ENCODE measurements around the gene B4GAT1. TPM values are rescaled to one million over a fixed set of nuclear protein-coding genes. Genes with fewer than 3 reads are reported as not detected.

The B4GAT1 gene
- total RNA-seq, 2 donors from 2014 or later: 29.4 to 45.7 TPM

DNA sequence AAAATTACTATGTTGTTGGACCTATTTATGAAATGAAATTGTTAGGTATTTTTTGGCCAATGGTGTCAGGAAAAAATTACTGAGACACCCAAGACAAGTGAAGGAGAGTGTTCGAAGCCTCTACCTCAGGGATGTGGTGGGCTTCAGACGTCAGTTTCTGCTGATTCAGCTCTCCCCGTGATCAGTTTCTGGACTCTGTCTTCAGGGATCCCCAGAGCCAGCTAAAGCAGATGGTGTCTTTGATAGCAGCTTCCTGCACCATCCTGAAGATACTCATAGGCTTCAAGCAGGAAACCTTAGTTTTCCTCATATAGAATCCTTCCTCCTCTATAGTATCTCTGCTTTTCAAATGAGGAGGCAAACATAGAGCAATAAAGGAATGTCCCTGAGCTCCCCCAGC lies 38.0 kb downstream of the B4GAT1 start:
- H3K36me3 ChIP-seq (ENCODE audit: control insufficient read depth, insufficient read depth, low read length): no peaks in the 10 kb centered on the region
- 90 to 93% methylated on average over 3 of the region's 3 CpGs for WGBS, 2 experiments (ENCODE audit: insufficient coverage in 1 of 2, insufficient read length in 1 of 2)

GRCh38 chr11:66302656-66303055 lies 44.8 kb downstream of the B4GAT1 start:
- H3K9me3 Mint-ChIP-seq: no peaks in the 10 kb centered on the region
- peaks cover 19% of the 10 kb centered on the region for H3K27me3 Mint-ChIP-seq (ENCODE audit: insufficient read depth)
- H3K9me3 ChIP-seq (ENCODE audit: control insufficient read depth, low read length): no peaks in the 10 kb centered on the region

More for the DNA sequence above, 38.0 kb downstream of the B4GAT1 start:
- TF ChIP-seq CTCF (conservative IDR thresholded peaks at IDR 0.05): no peak
- no peaks in the 10 kb centered on the region for H3K9me3 ChIP-seq (ENCODE audit: control insufficient read depth, low read length)
- H3K9me3 Mint-ChIP-seq: no peaks in the 10 kb centered on the region
- H3K27ac ChIP-seq (ENCODE audit: low read depth, low read length): no peak overlapping the region
- no peak for DNase-seq
- H3K9ac ChIP-seq (ENCODE audit: extremely low read depth, low read length, poor library complexity, severe bottlenecking): no peak overlapping the region
- no peaks in the 10 kb centered on the region for H3K36me3 Mint-ChIP-seq (ENCODE audit: low read depth)
- no peak overlapping the region for H3K4me3 ChIP-seq (ENCODE audit: low read length)
- no peak overlapping the region for H3K27ac Mint-ChIP-seq
- H3K4me1 ChIP-seq (ENCODE audit: control insufficient read depth, insufficient read depth, low read length): peaks cover 3% of the 10 kb centered on the region
- H3K27me3 ChIP-seq (ENCODE audit: control insufficient read depth, insufficient read depth, low read length, poor library complexity, severe bottlenecking): no peaks in the 10 kb centered on the region
- H3K4me1 Mint-ChIP-seq: peaks cover 5% of the 10 kb centered on the region
- no peak overlapping the region for H3K4me3 Mint-ChIP-seq
- H3K27me3 Mint-ChIP-seq (ENCODE audit: insufficient read depth): peaks cover 25% of the 10 kb centered on the region

DNA sequence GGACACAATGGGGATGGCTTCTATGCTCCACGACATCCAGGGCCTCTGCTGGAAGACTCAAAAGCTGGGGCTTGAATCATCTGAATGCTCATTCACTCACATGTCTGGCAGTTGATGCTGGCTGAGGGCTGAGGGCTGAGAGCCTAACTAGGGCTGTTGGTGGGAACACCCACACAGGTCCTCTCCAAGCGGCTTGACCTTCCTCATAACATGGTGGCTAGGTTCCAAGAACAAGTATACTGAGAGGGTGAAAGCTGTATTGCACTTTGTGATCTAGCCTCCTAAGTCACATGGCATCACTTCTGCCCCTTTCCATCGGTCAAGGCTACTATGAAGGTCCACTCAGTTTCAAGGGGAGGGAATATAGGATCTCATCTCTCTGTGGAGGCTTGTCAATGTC lies 48.2 kb downstream of the B4GAT1 start:
- TF ChIP-seq CTCF (conservative IDR thresholded peaks at IDR 0.05): no peak
- no peak overlapping the region for H3K9ac ChIP-seq (ENCODE audit: extremely low read depth, low read length, poor library complexity, severe bottlenecking)
- no peak overlapping the region for H3K27ac Mint-ChIP-seq
- no peaks in the 10 kb centered on the region for H3K9me3 Mint-ChIP-seq
- no peaks in the 10 kb centered on the region for H3K36me3 ChIP-seq (ENCODE audit: control insufficient read depth, insufficient read depth, low read length)
- peaks cover 2% of the 10 kb centered on the region for H3K27me3 ChIP-seq (ENCODE audit: control insufficient read depth, insufficient read depth, low read length, poor library complexity, severe bottlenecking)
- no peak overlapping the region for H3K4me3 ChIP-seq (ENCODE audit: low read length)
- H3K4me1 ChIP-seq (ENCODE audit: control insufficient read depth, insufficient read depth, low read length): no peaks in the 10 kb centered on the region
- no peak for DNase-seq
- WGBS, 2 experiments (ENCODE audit: insufficient coverage in 1 of 2, insufficient read length in 1 of 2): 97% methylated on average over 3 of the region's 3 CpGs
- no peaks in the 10 kb centered on the region for H3K36me3 Mint-ChIP-seq (ENCODE audit: low read depth)
- peaks cover 5% of the 10 kb centered on the region for H3K4me1 Mint-ChIP-seq
- H3K9me3 ChIP-seq (ENCODE audit: control insufficient read depth, low read length): no peaks in the 10 kb centered on the region
- H3K4me3 Mint-ChIP-seq: no peak overlapping the region
- H3K27ac ChIP-seq (ENCODE audit: low read depth, low read length): no peak overlapping the region
- peaks cover 11% of the 10 kb centered on the region for H3K27me3 Mint-ChIP-seq (ENCODE audit: insufficient read depth)

More at GRCh38 chr11:66302656-66303055, 44.8 kb downstream of the B4GAT1 start:
- no peak for TF ChIP-seq CTCF (conservative IDR thresholded peaks at IDR 0.05)
- Mint-ChIP-seq H3K4me1 (peaks cover under 1% of the 10 kb centered on the region), H3K4me3 (no peak overlapping the region), H3K36me3 (ENCODE audit: low read depth) (no peaks in the 10 kb centered on the region), H3K27ac (no peak overlapping the region)
- Histone ChIP-seq H3K27me3 (ENCODE audit: control insufficient read depth, insufficient read depth, low read length, poor library complexity, severe bottlenecking) (no peaks in the 10 kb centered on the region), H3K9ac (ENCODE audit: extremely low read depth, low read length, poor library complexity, severe bottlenecking) (no peak overlapping the region), H3K36me3 (ENCODE audit: control insufficient read depth, insufficient read depth, low read length) (no peaks in the 10 kb centered on the region), H3K4me3 (ENCODE audit: low read length) (no peak overlapping the region), H3K4me1 (ENCODE audit: control insufficient read depth, insufficient read depth, low read length) (no peaks in the 10 kb centered on the region), H3K27ac (ENCODE audit: low read depth, low read length) (no peak overlapping the region)
- peak; percentile 48 for DNase-seq
- 84 to 96% methylated on average over 12 of the region's 12 CpGs for WGBS, 2 experiments (ENCODE audit: insufficient coverage in 1 of 2, insufficient read length in 1 of 2)

Measured in endodermal cell (in vitro differentiated cells).